Astrocyte of the cerebellum (primary cell): ENCODE results near the gene RCOR1.

Source experiments
- DNase-seq: peaks from one replicate; pipeline ENCODE4 v3.0.0-alpha.2; 2011; ENCODE audit warnings: low read depth
- H3K4me3 ChIP-seq: 2 replicates; pipeline ENCODE4 v1.5.1; 2011; ENCODE audit warnings: mild to moderate bottlenecking, low read depth, low read length, moderate library complexity
- in situ Hi-C: cut with HindIII; loops from 2 replicates; pipeline ENCODE4 v1.10.0; 2017; ENCODE audit warnings: low sequenced_read_pairs
- TF ChIP-seq, protein P1 (sequence below): IDR thresholded peaks from 2 replicates; pipeline ENCODE4 v1.5.1; 2012; ENCODE audit warnings: low read length, low read depth, moderate library complexity, mild to moderate bottlenecking; ENCODE audit errors: missing control alignments

RCOR1 gene

DNA sequence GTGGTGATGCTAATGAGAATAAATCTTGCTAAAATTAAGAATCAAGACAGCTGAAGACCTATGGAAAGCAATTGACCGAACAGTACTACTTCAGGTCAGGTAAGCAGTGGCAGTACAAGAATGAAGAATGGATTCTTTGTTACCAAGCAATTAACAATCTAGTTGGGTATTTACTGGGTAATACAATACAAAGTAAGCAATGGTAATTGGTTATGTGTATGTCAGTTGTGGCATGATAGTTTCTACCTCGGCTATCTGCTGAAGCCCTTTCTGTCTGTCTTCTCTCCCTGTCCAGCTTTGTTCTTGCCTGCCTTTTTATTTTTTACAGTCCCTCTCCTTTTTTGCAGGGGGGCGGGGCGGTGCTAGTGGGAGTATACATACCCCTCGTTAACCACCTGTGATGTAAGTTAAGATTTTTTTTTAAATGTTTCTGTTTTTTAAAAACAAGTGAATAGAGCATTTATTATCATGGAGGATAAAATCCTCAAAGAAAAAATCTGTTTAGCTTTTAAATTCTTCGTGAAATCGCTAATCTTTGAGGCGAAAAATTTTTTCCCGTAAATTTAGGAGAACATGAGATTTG, 75.9 kb downstream of the RCOR1 start:
- in situ Hi-C loops = no loop called here
- DNase-seq = no peak
- TF ChIP-seq, protein P1, sequence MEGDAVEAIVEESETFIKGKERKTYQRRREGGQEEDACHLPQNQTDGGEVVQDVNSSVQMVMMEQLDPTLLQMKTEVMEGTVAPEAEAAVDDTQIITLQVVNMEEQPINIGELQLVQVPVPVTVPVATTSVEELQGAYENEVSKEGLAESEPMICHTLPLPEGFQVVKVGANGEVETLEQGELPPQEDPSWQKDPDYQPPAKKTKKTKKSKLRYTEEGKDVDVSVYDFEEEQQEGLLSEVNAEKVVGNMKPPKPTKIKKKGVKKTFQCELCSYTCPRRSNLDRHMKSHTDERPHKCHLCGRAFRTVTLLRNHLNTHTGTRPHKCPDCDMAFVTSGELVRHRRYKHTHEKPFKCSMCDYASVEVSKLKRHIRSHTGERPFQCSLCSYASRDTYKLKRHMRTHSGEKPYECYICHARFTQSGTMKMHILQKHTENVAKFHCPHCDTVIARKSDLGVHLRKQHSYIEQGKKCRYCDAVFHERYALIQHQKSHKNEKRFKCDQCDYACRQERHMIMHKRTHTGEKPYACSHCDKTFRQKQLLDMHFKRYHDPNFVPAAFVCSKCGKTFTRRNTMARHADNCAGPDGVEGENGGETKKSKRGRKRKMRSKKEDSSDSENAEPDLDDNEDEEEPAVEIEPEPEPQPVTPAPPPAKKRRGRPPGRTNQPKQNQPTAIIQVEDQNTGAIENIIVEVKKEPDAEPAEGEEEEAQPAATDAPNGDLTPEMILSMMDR = no peak
- no peak overlapping the region for H3K4me3 ChIP-seq

DNA sequence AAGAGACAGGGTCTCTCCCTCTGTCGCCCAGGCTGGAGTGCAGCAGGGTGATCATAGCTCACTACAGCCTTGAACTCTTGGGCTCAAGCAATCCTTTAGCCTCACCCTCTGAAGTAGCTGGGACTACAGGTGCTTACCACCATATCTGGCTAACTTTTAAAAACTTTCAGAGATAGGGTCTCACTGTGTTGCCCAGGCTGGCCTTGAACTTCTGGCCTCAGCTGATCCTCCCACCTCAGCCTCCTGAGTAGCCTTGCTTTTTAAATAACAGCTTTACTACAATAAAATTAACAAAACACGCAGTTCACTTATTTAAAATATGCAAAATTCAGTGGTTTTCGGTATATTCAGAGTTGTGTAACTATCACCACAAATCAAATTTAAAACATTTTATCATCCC, 79.0 kb downstream of the RCOR1 start:
- no peak for DNase-seq
- in situ Hi-C loops = no loop called here
- no peak overlapping the region for H3K4me3 ChIP-seq
- TF ChIP-seq, protein P1 = no peak

DNA sequence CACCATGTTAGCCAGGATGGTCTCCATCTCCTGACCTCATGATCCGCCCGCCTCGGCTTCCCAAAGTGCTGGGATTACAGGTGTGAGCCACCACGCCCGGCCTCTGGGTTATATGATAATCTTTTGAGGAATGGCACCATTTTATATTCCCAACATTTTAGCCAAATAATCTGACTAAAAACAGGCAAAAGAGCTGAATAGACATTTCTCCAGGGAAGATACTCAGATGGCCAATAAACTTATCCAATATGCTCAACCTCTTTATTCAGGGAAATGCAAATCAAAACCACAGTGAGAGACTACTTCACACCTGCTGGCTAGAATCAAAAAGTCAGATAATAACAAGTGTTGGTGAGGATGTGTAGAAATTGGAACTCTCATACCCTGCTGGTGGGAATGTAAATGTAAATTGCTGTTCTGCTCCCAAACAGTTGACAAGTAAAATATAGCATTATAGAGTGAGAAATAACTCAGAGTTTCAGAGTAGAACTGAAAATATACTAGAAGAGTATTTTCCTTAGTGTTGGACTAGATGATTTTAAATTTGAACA, 80.0 kb downstream of the RCOR1 start:
- in situ Hi-C loops = no loop called here
- TF ChIP-seq, protein P1 = no peak
- DNase-seq = no peak

DNA sequence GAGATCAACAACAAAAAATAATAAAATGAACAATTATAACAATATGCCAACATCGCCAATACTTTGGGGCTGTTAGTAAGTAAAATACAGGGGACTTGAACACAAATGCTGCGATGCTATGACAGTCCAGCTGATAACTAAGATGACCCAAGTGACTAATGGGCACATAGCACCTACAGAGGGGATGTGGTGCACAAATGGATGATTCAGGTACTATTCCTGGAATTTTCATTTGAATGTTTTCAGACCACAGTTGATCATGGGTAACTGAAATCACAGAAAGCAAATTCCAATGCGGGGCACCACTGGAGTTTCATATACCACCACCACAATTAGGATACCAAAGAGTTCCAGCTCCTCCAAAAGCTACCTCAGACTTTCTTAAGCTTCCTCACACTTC, 82.9 kb downstream of the RCOR1 start:
- in situ Hi-C loops = no loop called here
- no peak overlapping the region for H3K4me3 ChIP-seq
- TF ChIP-seq, protein P1 = no peak
- no peak for DNase-seq

More for the DNA sequence above, 80.0 kb downstream of the RCOR1 start:
- H3K4me3 ChIP-seq = no peak overlapping the region

DNA sequence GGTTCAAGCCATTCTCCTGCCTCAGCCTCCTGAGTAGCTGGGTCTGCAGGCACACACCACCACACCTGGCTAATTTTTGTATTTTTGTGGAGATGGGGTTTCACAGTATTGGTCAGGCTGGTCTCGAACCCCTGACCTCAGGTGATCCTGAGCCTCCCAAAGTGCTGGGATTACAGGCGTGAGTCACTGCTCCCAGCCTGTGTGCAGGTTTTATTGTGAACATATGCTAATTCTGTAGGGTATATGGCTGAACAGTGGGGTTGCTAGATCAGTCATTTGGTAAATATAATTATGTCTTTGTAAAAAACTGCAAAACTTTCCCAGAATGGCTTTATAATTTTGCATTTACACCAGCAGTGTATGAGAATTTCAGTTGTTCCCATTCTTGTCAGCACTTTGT, 85.9 kb downstream of the RCOR1 start:
- no peak overlapping the region for H3K4me3 ChIP-seq
- in situ Hi-C loops = no loop called here
- TF ChIP-seq, protein P1 = no peak
- no peak for DNase-seq

DNA sequence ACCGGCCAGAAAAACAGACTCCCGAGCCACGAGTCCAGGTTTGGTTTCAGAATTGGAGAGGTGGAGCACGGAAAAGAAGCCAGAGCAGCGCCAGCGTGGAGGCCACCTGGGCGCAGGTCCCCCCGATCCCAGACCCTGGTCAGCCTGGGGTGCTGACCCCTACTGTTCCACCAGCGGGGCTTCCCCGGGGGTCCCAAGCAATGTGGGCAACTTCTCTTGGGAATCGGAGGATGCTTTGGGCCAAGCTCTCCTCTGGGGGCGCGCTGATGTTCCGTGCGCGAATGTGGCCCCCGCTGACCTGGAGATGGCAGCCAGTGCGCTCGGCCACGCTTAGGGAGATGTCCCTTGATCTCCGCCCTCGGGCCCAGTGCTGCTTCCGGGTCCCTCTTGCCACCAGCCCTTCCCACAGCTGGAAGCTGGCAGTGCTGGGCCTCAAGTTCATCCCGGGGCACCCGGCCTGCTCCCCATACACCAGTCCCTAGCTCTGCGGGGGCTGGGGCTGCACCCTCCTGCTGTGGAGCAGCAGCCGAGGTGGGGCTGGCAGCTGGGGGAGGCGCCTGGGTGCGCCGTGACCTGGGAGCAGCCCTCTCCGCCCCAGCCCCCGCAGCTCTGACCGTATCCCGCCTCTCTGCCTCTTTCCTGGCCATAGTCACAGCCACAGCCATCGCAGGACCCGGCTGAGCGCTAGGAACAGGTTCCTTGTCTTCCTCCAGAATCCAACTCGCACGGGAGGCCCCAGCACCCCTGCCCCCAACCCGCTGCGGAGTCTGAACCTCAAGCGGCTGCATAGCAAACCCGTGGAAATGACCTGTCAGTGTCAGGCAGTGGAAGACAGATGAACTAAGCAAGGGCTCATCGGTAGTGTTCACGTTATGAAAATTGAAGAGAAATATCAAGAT, 91.2 kb downstream of the RCOR1 start:
- in situ Hi-C loops = no loop called here
- H3K4me3 ChIP-seq = no peak overlapping the region
- no peak for DNase-seq
- TF ChIP-seq, protein P1 = no peak
